ENCODE data around the gene NIPA2. TPM values are rescaled to one million over a fixed set of nuclear protein-coding genes. Genes with fewer than 3 reads are reported as not detected.

NIPA2 gene
- total RNA-seq, 4 donors from 2014 or later = 6.5 to 61.2 (median 22.1) TPM

DNA sequence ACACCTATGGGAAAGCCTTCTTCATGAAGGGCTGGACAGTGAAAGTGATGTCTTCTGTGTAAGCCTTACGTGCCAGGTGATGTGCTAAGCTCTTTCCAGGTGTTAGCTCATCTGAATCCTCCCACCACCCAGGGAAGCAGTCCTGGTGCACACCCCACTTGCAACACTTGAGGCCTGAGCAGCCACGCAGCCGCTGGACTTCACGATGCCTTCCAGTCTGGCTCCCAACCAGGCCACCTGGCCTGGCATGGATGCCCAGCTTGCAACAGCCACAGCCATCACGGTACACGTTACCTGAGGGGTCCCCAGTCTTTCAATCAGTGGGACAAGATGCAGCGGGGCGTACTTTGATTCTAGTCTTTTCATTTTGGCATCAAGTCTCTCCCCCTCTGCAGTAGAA lies 35.8 kb downstream of the NIPA2 start:
- intact Hi-C loops (cut with DNase I; ENCODE audit: low total_unique reads) = no loop called here
- TF ChIP-seq, protein P1, sequence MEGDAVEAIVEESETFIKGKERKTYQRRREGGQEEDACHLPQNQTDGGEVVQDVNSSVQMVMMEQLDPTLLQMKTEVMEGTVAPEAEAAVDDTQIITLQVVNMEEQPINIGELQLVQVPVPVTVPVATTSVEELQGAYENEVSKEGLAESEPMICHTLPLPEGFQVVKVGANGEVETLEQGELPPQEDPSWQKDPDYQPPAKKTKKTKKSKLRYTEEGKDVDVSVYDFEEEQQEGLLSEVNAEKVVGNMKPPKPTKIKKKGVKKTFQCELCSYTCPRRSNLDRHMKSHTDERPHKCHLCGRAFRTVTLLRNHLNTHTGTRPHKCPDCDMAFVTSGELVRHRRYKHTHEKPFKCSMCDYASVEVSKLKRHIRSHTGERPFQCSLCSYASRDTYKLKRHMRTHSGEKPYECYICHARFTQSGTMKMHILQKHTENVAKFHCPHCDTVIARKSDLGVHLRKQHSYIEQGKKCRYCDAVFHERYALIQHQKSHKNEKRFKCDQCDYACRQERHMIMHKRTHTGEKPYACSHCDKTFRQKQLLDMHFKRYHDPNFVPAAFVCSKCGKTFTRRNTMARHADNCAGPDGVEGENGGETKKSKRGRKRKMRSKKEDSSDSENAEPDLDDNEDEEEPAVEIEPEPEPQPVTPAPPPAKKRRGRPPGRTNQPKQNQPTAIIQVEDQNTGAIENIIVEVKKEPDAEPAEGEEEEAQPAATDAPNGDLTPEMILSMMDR (IDR thresholded peaks at IDR 0.05) = no peak
- no peak for TF ChIP-seq POLR2A (IDR thresholded peaks at IDR 0.05)
- Histone ChIP-seq H3K36me3 (no peaks in the 10 kb centered on the region), H3K27me3 (no peaks in the 10 kb centered on the region), H3K27ac (no peak overlapping the region), H3K4me3 (no peak overlapping the region), H3K9me3 (no peaks in the 10 kb centered on the region), H3K4me1 (no peaks in the 10 kb centered on the region)
- DNase-seq = no peak

DNA sequence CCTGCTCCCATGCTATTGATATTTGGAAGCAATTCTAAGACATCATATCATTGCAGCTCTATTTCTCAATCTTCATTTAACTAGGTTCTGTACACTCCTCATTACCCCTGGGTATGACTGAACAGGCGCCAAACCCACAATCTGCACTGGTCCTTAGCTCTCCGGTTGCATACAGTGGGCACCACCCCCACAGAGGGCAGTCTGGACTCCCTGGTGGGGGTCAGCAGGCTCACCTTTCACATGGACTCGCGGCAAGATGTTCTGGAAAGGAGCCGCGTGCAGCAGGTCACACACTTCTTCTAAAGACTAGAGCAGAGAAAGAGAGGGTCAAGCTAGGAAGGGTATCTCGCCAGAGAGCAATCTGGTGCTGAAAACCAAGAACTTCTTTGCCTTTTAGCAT lies 36.5 kb downstream of the NIPA2 start:
- DNase-seq = no peak
- intact Hi-C loops (cut with DNase I; ENCODE audit: low total_unique reads) = no loop called here
- no peak overlapping the region for H3K27ac ChIP-seq
- H3K27me3 ChIP-seq = no peaks in the 10 kb centered on the region
- no peaks in the 10 kb centered on the region for H3K9me3 ChIP-seq
- TF ChIP-seq, protein P1 (IDR thresholded peaks at IDR 0.05) = no peak
- no peak for TF ChIP-seq POLR2A (IDR thresholded peaks at IDR 0.05)
- no peak overlapping the region for H3K4me3 ChIP-seq
- H3K36me3 ChIP-seq = no peaks in the 10 kb centered on the region
- H3K4me1 ChIP-seq = no peaks in the 10 kb centered on the region

DNA sequence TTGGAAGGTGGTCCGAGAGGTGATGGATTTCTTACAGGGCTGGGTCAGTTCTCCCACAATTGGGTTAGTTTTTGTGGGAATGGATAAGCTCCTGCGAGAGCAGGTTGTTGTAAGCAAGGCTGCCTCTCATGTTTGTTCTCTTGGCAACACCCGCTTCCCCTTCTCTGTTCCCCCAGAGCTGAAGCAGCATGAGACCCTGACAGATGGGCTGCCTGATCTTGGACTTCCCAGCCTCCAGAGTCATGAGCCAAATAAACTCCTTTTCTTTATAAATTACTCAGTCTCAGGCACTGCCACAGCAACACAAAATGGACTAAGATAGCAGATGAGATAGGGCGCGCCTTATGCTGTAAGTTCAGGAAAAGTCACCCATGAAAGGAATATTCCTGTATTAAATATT lies 38.7 kb downstream of the NIPA2 start:
- no peaks in the 10 kb centered on the region for H3K9me3 ChIP-seq
- H3K4me3 ChIP-seq = no peak overlapping the region
- no peaks in the 10 kb centered on the region for H3K27me3 ChIP-seq
- no peaks in the 10 kb centered on the region for H3K4me1 ChIP-seq
- intact Hi-C loops (cut with DNase I; ENCODE audit: low total_unique reads) = no loop called here
- no peaks in the 10 kb centered on the region for H3K36me3 ChIP-seq
- no peak for DNase-seq
- TF ChIP-seq, protein P1 (IDR thresholded peaks at IDR 0.05) = no peak
- no peak for TF ChIP-seq POLR2A (IDR thresholded peaks at IDR 0.05)
- H3K27ac ChIP-seq = no peak overlapping the region

DNA sequence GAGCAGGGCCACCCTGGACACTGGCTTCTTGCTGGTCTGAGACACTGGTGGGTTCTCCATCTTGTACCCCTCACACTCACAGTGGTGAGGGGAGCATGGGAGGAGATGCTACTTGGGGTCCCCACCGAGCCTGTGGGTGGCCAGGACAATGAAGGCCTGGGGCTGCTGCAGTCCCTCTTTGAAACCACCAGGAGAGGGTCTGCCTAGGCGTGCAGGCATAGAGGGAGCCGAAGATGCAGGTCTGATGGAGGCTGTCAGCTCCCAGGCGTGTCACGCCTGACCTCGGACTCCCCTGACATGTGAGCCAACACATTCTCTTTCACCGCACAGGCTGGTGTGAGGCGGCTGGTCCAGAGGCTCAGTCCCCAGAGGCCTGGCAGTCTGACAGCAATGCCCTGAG lies 39.1 kb downstream of the NIPA2 start:
- no peak for DNase-seq
- TF ChIP-seq POLR2A (IDR thresholded peaks at IDR 0.05) = no peak
- TF ChIP-seq, protein P1 (IDR thresholded peaks at IDR 0.05) = no peak
- no peaks in the 10 kb centered on the region for H3K4me1 ChIP-seq
- no peaks in the 10 kb centered on the region for H3K36me3 ChIP-seq
- intact Hi-C loops (cut with DNase I; ENCODE audit: low total_unique reads) = no loop called here
- H3K4me3 ChIP-seq = no peak overlapping the region
- no peaks in the 10 kb centered on the region for H3K27me3 ChIP-seq
- H3K27ac ChIP-seq = no peak overlapping the region
- H3K9me3 ChIP-seq = no peaks in the 10 kb centered on the region

DNA sequence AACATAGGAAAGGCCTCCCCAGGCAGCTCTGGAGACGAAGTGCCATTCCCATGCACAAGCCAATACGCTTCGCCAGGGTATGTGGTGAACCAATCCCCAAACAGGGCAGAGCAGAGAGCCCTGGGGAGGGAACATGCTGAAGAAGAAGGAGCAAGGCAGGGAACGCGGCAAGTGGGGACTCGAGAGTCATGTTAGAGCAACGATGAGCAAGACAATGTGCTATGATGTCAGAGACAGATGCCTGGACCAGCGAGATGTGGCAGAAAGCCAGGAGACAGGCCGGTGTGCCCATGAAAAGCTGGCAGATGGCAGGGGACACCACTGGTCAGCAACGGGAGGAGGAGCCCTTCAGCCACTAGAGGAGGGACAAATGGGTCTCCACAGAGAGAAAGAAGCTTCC lies 39.6 kb downstream of the NIPA2 start:
- no peaks in the 10 kb centered on the region for H3K27me3 ChIP-seq
- TF ChIP-seq, protein P1 (IDR thresholded peaks at IDR 0.05) = no peak
- TF ChIP-seq POLR2A (IDR thresholded peaks at IDR 0.05) = no peak
- no peaks in the 10 kb centered on the region for H3K9me3 ChIP-seq
- no peak overlapping the region for H3K4me3 ChIP-seq
- H3K4me1 ChIP-seq = no peaks in the 10 kb centered on the region
- no peak overlapping the region for H3K27ac ChIP-seq
- intact Hi-C loops (cut with DNase I; ENCODE audit: low total_unique reads) = no loop called here
- H3K36me3 ChIP-seq = no peaks in the 10 kb centered on the region
- DNase-seq = no peak

Data from uterus (tissue), 4 donors.